HG02885 (cell line): ENCODE results near the gene KRT4.
"Not testable (repeated sequence)": the region's sequence is repeated elsewhere in the genome, so short reads cannot be mapped to it uniquely, and the experiment has no call there.

Source experiments
- ATAC-seq: cut with Tn5 transposase; IDR thresholded peaks from one replicate; pipeline ENCODE4 v1.9.1; 2021; ENCODE audit warnings: mild to moderate bottlenecking; ENCODE audit not compliant: unreplicated experiment, poor library complexity

The KRT4 gene

GRCh38 chr12:52796429-52796794 is 17.5 kb downstream of the KRT4 start:
- ATAC-seq = no peak

- no peak for ATAC-seq
Measured at GRCh38 chr12:52795694-52796428, 18.1 kb downstream of the KRT4 start, which contains the start of gene KRT3. Gene KRT3, minus strand, starts transcription at chr12:52796117. Its CDS starts 75 bp downstream, at chr12:52796042.

GRCh38 chr12:52795332-52795674 is 18.6 kb downstream of the KRT4 start:
- not testable (repeated sequence) for ATAC-seq

- ATAC-seq = no peak
Measured at GRCh38 chr12:52794479-52795331, 19.2 kb downstream of the KRT4 start.

GRCh38 chr12:52792185-52793029 is 21.5 kb downstream of the KRT4 start:
- ATAC-seq = no peak

GRCh38 chr12:52791271-52792184 is 22.4 kb downstream of the KRT4 start:
- ATAC-seq = no peak

- no peak for ATAC-seq
Measured at GRCh38 chr12:52790427-52791270, 23.3 kb downstream of the KRT4 start.

- ATAC-seq = no peak
Measured at GRCh38 chr12:52789637-52790426, 24.1 kb downstream of the KRT4 start.

- ATAC-seq = no peak
Measured at GRCh38 chr12:52788876-52789636, 24.9 kb downstream of the KRT4 start.

GRCh38 chr12:52788192-52788875 is 25.6 kb downstream of the KRT4 start:
- ATAC-seq = no peak

- no peak for ATAC-seq
Measured at GRCh38 chr12:52787324-52788191, 26.4 kb downstream of the KRT4 start.

GRCh38 chr12:52784909-52785308 is 29.0 kb downstream of the KRT4 start:
- ATAC-seq = no peak

- no peak for ATAC-seq
Measured at GRCh38 chr12:52783563-52784316, 30.2 kb downstream of the KRT4 start.

GRCh38 chr12:52782502-52782901 is 31.4 kb downstream of the KRT4 start:
- no peak for ATAC-seq

- no peak for ATAC-seq
Measured at GRCh38 chr12:52781399-52782082, 32.4 kb downstream of the KRT4 start.
